ENCODE data around the gene HIP1R. TPM values are rescaled to one million over a fixed set of nuclear protein-coding genes. Genes with fewer than 3 reads are reported as not detected.

Gene HIP1R
- total RNA-seq, 1 donor from 2014 or later: 27.4 TPM

DNA sequence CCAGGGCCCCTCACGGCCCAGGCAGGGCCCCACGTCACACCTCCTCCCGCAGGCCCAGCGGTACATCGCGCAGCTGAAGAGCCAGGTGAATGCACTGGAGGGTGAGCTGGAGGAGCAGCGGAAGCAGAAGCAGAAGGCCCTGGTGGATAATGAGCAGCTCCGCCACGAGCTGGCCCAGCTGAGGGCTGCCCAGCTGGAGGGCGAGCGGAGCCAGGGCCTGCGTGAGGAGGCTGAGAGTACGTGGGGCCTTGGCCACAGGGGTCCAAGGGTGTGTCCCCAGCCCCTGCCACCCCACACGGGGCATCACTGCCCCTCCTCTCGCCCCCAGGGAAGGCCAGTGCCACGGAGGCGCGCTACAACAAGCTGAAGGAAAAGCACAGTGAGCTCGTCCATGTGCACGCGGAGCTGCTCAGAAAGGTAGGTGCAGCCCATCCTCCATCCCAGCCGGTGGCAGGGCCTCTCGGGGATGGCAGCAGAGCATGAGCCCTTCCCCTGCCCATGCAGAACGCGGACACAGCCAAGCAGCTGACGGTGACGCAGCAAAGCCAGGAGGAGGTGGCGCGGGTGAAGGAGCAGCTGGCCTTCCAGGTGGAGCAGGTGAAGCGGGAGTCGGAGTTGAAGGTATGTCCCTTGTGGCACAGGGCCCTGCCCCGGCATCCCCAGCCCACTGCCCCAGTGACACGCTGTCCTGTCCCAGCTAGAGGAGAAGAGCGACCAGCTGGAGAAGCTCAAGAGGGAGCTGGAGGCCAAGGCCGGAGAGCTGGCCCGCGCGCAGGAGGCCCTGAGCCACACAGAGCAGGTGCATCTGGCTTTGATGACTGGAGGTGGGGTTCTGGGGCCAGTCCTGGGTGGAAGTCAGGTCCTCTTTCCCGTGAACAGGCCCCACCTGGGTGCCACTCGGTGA lies 20.9 kb downstream of the HIP1R start:
- intact Hi-C loops (cut with micrococcal nuclease): no loop called here
- DNase-seq (no peak), ATAC-seq (no peak)

DNA sequence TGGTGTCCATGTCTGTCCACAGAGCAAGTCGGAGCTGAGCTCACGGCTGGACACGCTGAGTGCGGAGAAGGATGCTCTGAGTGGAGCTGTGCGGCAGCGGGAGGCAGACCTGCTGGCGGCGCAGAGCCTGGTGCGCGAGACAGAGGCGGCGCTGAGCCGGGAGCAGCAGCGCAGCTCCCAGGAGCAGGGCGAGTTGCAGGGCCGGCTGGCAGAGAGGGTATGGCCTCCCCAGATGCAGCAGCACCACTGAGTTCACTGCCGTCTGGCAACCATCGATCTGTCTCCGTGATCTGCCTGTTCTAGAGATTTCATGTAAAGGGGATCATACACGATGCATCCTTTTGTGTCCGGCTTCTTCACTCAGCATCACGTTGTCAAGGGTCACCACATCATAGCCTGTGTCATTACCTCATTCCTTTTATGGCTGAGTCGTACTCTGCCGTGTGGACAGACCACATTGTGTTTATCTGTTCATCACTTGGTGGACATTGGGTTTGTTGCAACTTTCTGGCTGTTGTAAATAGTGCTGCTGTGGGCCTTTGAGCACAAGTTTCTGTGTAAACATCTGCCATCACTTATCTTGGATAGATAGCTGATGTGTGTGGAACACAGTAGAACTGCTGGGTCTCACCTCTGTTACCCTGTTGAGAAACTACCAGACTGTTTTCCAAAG lies 21.9 kb downstream of the HIP1R start:
- intact Hi-C loops (cut with micrococcal nuclease): no loop called here
- ATAC-seq (no peak), DNase-seq (no peak)

DNA sequence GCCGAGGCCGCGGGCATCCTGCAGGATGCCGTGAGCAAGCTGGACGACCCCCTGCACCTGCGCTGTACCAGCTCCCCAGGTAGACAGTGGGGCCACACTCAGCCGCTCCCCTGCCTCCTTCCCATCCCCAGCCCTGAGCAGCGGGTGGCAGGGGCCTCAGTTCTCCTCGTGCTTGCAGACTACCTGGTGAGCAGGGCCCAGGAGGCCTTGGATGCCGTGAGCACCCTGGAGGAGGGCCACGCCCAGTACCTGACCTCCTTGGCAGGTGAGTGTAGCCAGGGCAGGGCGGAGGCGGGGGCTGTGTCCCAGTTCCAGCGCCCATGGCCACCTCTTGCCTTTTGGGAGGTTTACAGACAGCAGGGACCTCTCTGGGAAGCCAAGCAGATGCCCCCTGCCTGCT lies 22.9 kb downstream of the HIP1R start:
- DNase-seq: no peak
- intact Hi-C loops (cut with micrococcal nuclease): no loop called here
- no peak for ATAC-seq

DNA sequence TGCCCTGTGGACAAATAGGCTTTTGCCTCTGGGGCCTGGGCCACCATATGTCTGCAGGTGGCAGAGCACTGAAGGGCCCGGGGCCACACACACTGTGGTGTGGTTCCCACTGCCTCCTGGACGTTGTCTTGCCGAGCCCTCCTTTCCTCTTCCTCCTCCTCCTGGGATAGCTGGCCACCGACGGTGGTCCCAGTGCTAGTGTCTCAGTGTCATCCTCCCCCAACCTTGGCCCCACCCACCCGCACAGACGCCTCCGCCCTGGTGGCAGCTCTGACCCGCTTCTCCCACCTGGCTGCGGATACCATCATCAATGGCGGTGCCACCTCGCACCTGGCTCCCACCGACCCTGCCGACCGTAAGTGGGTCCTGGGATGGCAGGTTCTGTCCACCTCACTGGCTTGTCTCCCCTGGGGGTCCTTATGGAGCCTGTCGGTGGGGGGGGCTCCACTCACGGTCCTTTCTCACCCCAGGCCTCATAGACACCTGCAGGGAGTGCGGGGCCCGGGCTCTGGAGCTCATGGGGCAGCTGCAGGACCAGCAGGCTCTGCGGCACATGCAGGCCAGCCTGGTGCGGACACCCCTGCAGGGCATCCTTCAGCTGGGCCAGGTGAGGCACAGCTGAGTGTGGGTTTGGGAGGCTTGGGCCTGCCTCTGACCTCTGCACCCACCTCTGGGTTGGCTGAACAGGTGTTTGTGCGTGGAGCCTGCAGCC lies 23.5 kb downstream of the HIP1R start:
- DNase-seq (peak; percentile 24), ATAC-seq (no peak)
- intact Hi-C loops (cut with micrococcal nuclease): no loop called here

- ATAC-seq: no peak
- no peak for DNase-seq
- intact Hi-C loops (cut with micrococcal nuclease): loop anchor here (5.0 kb wide), 1 partner anchor 93 kb away; no protein-coding TSS in a partner anchor
Measured at GRCh38 chr12:122859303-122860039, 24.2 kb downstream of the HIP1R start.

DNA sequence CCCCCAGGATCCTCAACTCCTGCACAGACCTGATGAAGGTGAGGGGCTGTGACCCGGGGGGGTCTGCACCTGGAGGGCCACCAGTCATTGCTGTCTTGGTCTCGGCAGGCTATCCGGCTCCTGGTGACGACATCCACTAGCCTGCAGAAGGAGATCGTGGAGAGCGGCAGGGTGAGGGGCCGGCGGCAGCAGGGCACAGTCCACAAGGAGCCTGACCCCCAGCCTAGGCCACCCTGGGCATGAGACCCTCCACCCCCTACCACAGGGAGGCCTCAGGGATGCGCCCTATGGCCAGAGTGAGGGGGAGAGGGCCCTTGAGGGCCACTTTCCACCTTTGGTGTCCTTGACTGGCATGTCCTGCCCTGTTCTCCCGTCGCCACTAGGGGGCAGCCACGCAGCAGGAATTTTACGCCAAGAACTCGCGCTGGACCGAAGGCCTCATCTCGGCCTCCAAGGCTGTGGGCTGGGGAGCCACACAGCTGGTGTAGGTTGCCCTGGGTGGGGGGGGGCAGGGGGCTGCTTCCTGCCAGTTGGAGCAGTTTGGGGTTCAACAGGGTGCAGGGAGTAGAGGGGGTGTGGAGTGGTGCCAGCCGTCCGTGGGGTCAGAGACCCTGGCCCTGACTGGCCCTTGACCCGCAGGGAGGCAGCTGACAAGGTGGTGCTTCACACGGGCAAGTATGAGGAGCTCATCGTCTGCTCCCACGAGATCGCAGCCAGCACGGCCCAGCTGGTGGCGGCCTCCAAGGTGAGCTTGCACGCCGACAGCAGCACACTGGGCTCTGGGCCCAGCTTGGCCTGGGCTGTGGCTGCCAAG lies 25.0 kb downstream of the HIP1R start:
- DNase-seq (peak; percentile 90), ATAC-seq (peak; percentile 77)
- intact Hi-C loops (cut with micrococcal nuclease): loop anchor here (5.0 kb wide), 1 partner anchor 92 kb away; no protein-coding TSS in a partner anchor

DNA sequence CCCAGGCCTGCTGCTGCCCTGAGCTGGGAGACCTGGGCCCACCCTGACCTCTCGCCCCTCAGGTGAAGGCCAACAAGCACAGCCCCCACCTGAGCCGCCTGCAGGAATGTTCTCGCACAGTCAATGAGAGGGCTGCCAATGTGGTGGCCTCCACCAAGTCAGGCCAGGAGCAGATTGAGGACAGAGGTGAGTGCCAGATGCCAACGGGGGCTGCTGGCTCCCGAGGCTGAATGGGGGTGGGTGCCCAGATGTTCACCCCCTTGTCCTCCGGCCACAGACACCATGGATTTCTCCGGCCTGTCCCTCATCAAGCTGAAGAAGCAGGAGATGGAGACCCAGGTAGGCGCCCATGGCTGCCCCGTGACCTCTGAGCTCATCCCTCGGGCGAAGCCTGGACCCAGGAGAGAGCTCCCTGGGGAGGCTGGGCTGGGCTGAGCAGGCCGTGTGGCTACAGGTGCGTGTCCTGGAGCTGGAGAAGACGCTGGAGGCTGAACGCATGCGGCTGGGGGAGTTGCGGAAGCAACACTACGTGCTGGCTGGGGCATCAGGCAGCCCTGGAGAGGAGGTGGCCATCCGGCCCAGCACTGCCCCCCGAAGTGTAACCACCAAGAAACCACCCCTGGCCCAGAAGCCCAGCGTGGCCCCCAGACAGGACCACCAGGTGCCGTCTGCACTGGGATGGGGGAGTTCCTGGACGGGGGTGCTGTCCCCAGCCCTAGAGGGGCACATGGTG lies 25.8 kb downstream of the HIP1R start:
- intact Hi-C loops (cut with micrococcal nuclease): loop anchor here (5.0 kb wide), 1 partner anchor 91 kb away; no protein-coding TSS in a partner anchor
- ATAC-seq (no peak), DNase-seq (peak; percentile 39)

- DNase-seq: no peak
- intact Hi-C loops (cut with micrococcal nuclease): loop anchor here (5.0 kb wide), 1 partner anchor 91 kb away; no protein-coding TSS in a partner anchor
- ATAC-seq: no peak
Measured at GRCh38 chr12:122861587-122861970, 26.3 kb downstream of the HIP1R start.

DNA sequence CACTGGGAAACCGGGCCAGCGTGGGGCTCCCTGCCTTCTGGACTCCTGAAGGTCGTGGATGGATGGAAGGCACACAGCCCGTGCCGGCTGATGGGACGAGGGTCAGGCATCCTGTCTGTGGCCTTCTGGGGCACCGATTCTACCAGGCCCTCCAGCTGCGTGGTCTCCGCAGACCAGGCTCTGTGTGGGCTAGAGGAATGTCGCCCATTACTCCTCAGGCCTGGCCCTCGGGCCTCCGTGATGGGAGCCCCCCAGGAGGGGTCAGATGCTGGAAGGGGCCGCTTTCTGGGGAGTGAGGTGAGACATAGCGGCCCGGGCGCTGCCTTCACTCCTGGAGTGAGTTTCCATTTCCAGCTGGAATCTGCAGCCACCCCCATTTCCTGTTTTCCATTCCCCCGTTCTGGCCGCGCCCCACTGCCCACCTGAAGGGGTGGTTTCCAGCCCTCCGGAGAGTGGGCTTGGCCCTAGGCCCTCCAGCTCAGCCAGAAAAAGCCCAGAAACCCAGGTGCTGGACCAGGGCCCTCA lies 26.9 kb downstream of the HIP1R start:
- ATAC-seq (no peak), DNase-seq (peak; percentile 40)
- intact Hi-C loops (cut with micrococcal nuclease): loop anchor here (5.0 kb wide), 1 partner anchor 90 kb away; no protein-coding TSS in a partner anchor

DNA sequence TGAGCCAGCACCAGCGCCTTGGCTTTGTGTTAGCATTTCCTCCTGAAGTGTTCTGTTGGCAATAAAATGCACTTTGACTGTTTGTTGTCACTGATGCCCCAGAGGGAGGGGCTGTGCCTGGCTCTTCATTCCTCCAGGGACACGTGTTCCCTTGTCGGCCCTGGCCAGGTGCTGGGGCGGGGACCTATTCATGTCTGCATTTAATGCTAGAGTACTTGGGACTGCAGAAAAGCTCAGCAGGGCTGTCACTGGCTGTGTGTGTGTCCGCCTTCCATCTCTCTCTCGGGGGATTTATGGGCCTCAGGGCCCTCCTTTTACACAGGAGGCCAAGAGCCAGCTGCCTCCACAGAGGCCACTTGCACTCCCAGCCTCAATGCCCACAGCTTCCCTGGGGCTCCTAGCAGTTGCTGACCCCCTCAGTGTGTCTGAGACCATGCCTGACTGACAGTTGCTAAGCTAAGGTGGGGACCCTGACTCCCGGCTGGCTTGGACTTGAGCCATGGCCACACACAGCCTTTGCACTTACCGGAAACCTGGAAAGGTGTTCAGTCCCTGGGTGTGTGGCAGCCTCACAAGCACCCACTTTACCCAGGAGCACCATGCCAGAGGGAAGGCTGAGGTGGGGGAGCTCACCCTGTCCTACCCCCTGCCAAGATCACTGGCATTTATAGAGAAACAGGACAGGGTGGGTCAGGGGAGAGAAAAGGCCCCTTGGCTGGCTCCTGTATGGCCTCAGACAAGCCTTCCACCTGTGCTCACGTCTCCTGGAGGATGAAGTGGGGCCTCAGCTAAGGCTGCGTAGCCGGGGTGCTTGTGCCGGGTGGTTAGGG lies 27.8 kb downstream of the HIP1R start:
- intact Hi-C loops (cut with micrococcal nuclease): loop anchor here (5.0 kb wide), 1 partner anchor 89 kb away; no protein-coding TSS in a partner anchor
- ATAC-seq: no peak
- peak; percentile 59 for DNase-seq

DNA sequence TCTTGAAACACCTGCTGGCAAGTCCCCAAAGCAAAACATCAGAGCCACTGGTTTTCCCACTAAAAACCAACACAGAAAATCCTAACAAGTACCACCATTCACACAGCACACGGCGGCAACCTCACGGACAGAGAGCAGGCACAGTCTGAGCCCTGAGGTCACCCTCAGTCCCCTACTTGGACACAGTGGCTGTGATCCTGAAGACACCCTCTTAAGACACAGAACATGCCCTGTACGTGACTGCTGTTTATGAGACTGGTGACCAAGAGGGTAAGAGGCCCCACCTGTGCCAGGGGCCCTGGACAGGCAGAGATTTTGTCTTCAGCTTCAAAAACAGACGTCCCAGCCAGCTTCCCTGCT lies 29.6 kb downstream of the HIP1R start:
- ATAC-seq (no peak), DNase-seq (no peak)
- intact Hi-C loops (cut with micrococcal nuclease): loop anchor here (5.0 kb wide), 1 partner anchor 87 kb away; no protein-coding TSS in a partner anchor

DNA sequence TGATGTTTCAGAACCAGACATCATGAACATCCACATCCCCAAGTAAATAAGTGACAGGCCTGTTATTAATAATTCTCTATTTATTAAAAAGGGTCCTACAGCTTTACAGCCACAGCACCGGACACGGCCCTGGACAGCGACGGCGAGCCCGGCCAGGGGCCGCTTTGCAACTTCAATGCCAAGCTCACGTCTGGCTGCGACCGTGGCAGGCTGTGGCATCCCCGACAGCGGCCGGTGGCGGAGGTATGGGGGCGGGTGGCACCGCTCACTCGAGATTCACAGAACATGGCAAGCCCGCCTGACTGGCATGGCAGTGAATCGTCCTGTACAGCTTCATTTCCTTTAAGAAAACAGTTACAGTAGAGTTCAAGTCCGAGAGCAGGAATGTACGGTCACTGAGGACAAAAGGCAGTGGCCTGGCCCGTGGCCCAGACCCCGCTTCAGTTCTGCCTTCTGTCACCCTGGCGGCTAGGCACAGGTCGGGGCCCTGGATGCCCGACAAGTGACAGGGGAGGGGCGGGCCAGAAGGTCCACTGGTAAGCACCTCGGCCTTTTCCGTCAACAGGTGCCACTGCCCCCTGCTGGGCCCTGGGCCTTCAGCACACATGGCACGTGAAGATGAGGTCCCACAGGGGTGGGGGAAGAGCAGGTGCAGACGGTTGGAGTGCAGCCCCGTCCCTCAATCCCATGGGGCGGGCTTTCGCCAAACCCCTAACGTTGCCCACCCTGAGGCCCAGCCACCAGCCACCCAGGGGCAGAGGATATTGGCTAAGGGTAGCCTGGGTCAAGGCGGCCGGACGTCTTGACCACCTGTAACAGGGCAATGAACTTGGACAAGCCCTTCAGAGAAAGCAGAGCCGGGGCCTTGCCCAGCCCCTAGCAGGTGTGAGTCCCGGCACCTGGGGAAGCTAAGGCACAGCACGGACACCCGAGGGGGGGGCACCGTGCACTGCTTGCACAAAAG lies 30.3 kb downstream of the HIP1R start:
- ATAC-seq: peak; percentile 13
- peak; percentile 75 for DNase-seq
- intact Hi-C loops (cut with micrococcal nuclease): no loop called here

DNA sequence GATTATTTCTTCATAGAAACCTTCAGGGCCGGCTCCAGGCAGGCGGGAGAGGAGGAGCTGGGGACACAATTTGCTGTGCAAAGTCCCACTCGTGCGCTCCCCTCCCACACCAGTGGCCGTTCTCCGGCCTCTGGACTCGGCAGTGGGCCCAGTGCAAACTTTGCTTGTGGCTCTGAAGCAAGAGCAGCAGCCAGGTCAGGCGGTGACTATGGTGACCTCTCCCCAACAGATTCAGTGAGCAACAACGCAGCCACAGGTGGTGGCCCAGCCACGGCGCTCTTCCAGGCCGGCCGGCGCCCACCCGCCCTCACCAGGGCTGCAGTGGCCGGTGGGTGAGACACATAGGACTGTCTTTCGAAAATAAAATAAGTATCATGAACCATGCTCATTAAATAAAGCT lies 31.1 kb downstream of the HIP1R start:
- DNase-seq (peak; percentile 58), ATAC-seq (no peak)
- intact Hi-C loops (cut with micrococcal nuclease): no loop called here

DNA sequence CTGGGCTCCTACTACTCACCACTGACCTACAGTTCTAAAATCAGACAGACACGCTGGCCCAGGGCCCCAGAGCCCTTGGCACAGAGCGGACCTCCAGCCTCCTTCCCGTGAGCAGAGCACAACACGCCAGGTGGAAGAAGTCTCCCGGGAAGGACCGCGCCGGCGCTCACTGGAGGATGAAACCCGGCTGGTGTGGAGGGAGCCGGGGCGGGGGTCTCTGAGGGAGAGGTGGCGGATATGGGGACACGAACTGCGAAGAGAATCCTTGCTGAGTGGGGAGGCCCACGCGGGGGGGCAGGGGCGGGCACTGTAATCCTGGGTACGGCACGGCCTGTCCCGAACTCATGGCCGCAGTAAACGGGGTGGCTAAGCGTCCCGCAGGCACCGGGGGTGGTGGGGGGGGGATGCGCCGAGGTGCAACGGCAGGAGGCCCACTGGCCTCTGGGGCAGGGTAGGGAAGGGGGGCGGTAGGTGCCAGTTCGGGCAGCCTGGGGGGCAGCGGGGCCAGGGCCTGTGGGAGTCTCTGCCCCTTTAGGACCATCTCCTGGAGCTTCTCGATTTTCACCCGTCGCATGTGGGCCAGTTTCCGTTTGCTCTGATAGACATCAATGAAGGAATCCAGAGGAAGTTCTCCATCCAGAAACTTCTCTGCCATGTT lies 31.8 kb downstream of the HIP1R start:
- intact Hi-C loops (cut with micrococcal nuclease): no loop called here
- DNase-seq (peak; percentile 71), ATAC-seq (peak; percentile 62)

Measured in left ventricle myocardium superior (tissue), 1 donor.